ENCODE measurements around the gene TMEM108. TPM values are rescaled to one million over a fixed set of nuclear protein-coding genes. Genes with fewer than 3 reads are reported as not detected.

TMEM108 gene
- total RNA-seq, 2 experiments from 2014 or later, result not detected

- H3K27ac ChIP-seq (ENCODE audit: low read depth, low read length, poor library complexity, severe bottlenecking), result no peak overlapping the region
- H3K4me2 ChIP-seq (ENCODE audit: low read length), result no peak overlapping the region
- intact Hi-C loops (cut with micrococcal nuclease; ENCODE audit: unreplicated experiment), result loop anchor here (5.0 kb wide), 2 partner anchors 35 to 660 kb away; no protein-coding TSS in a partner anchor
- no TSS peak for BruUV-seq (replicated peaks)
- DNase-seq (ENCODE audit: low spot score), result peak; percentile 37
- ChIA-PET CTCF (ENCODE audit: unreplicated experiment) (no interaction called here), POLR2A (no interaction called here)
- TF ChIP-seq EZH2phosphoT487 (IDR thresholded peaks at IDR 0.05; ENCODE audit: borderline replicate concordance, low read depth, low read length) (no peak), CTCF (conservative IDR thresholded peaks at IDR 0.05; ENCODE audit: low read length) (peak; percentile 69)
- no peak overlapping the region for H2AFZ ChIP-seq (ENCODE audit: low read length)
- H3K9me2 ChIP-seq (ENCODE audit: insufficient read depth, low read length), result no peaks in the 10 kb centered on the region
- no peaks in the 10 kb centered on the region for H4K20me1 ChIP-seq (ENCODE audit: insufficient read depth, low read length)
- no peaks in the 10 kb centered on the region for H3K79me2 ChIP-seq (ENCODE audit: insufficient read depth, low read depth, low read length)
- no peaks in the 10 kb centered on the region for H3K36me3 ChIP-seq (ENCODE audit: insufficient read depth, low read length)
- no peak overlapping the region for H3K4me3 ChIP-seq (ENCODE audit: low read depth, low read length, poor library complexity, severe bottlenecking)
- peaks cover 8% of the 10 kb centered on the region for H3K4me1 ChIP-seq (ENCODE audit: insufficient read depth, low read length, poor library complexity, severe bottlenecking)
- H3K9me3 ChIP-seq (ENCODE audit: low read length), result no peaks in the 10 kb centered on the region
Measured at GRCh38 chr3:133386876-133387275, 348.7 kb downstream of the TMEM108 start.

- CTCF ChIA-PET (ENCODE audit: unreplicated experiment), result interaction anchor here (0.6 to 0.7 kb wide), 2 partner anchors 25 to 56 kb away, joined by 3 read pairs; no protein-coding TSS in a partner anchor
- H3K27ac ChIP-seq (ENCODE audit: low read depth, low read length, poor library complexity, severe bottlenecking), result no peak overlapping the region
- no peaks in the 10 kb centered on the region for H3K9me2 ChIP-seq (ENCODE audit: insufficient read depth, low read length)
- DNase-seq (ENCODE audit: low spot score), result no peak
- H2AFZ ChIP-seq (ENCODE audit: low read length), result no peak overlapping the region
- TF ChIP-seq EZH2phosphoT487 (IDR thresholded peaks at IDR 0.05; ENCODE audit: borderline replicate concordance, low read depth, low read length), result no peak
- TF ChIP-seq CTCF (conservative IDR thresholded peaks at IDR 0.05; ENCODE audit: low read length), result no peak
- H3K79me2 ChIP-seq (ENCODE audit: insufficient read depth, low read depth, low read length), result no peaks in the 10 kb centered on the region
- BruUV-seq (replicated peaks), result no TSS peak
- POLR2A ChIA-PET, result no interaction called here
- intact Hi-C loops (cut with micrococcal nuclease; ENCODE audit: unreplicated experiment), result loop anchor here (5.0 kb wide), 2 partner anchors 35 to 660 kb away; no protein-coding TSS in a partner anchor
- no peak overlapping the region for H3K4me2 ChIP-seq (ENCODE audit: low read length)
- H3K36me3 ChIP-seq (ENCODE audit: insufficient read depth, low read length), result no peaks in the 10 kb centered on the region
- no peak overlapping the region for H3K4me3 ChIP-seq (ENCODE audit: low read depth, low read length, poor library complexity, severe bottlenecking)
- H3K9me3 ChIP-seq (ENCODE audit: low read length), result no peaks in the 10 kb centered on the region
- H4K20me1 ChIP-seq (ENCODE audit: insufficient read depth, low read length), result no peaks in the 10 kb centered on the region
- H3K4me1 ChIP-seq (ENCODE audit: insufficient read depth, low read length, poor library complexity, severe bottlenecking), result peaks cover 8% of the 10 kb centered on the region
Measured at GRCh38 chr3:133387341-133387740, 349.1 kb downstream of the TMEM108 start.

- Histone ChIP-seq H3K4me2 (ENCODE audit: low read length) (no peak overlapping the region), H3K9me3 (ENCODE audit: low read length) (no peaks in the 10 kb centered on the region), H4K20me1 (ENCODE audit: insufficient read depth, low read length) (no peaks in the 10 kb centered on the region), H3K9me2 (ENCODE audit: insufficient read depth, low read length) (no peaks in the 10 kb centered on the region), H3K27ac (ENCODE audit: low read depth, low read length, poor library complexity, severe bottlenecking) (no peak overlapping the region), H3K4me3 (ENCODE audit: low read depth, low read length, poor library complexity, severe bottlenecking) (no peak overlapping the region), H3K4me1 (ENCODE audit: insufficient read depth, low read length, poor library complexity, severe bottlenecking) (peaks cover 8% of the 10 kb centered on the region), H3K36me3 (ENCODE audit: insufficient read depth, low read length) (no peaks in the 10 kb centered on the region), H3K79me2 (ENCODE audit: insufficient read depth, low read depth, low read length) (no peaks in the 10 kb centered on the region), H2AFZ (ENCODE audit: low read length) (no peak overlapping the region)
- BruUV-seq (replicated peaks), result no TSS peak
- intact Hi-C loops (cut with micrococcal nuclease; ENCODE audit: unreplicated experiment), result loop anchor here (5.0 kb wide), 2 partner anchors 33 to 662 kb away; no protein-coding TSS in a partner anchor
- CTCF ChIA-PET (ENCODE audit: unreplicated experiment), result no interaction called here
- peak; percentile 5 for DNase-seq (ENCODE audit: low spot score)
- TF ChIP-seq EZH2phosphoT487 (IDR thresholded peaks at IDR 0.05; ENCODE audit: borderline replicate concordance, low read depth, low read length), result no peak
- no peak for TF ChIP-seq CTCF (conservative IDR thresholded peaks at IDR 0.05; ENCODE audit: low read length)
- POLR2A ChIA-PET, result interaction anchor here (0.6 to 1.0 kb wide), 4 partner anchors 35 to 190 kb away, joined by 3 to 4 read pairs (median 4); partner anchors contain the start of gene CDV3
Measured at GRCh38 chr3:133388696-133389395, 350.7 kb downstream of the TMEM108 start.
